Heart left ventricle (tissue), 16 donors: Measurements from ENCODE around the gene NCBP2. TPM values are rescaled to one million over a fixed set of nuclear protein-coding genes. Genes with fewer than 3 reads are reported as not detected.
"Not testable (repeated sequence)": the region's sequence is repeated elsewhere in the genome, so short reads cannot be mapped to it uniquely, and the experiment has no call there.

ENCODE experiments used
- ATAC-seq, 4 donors: fragments of 200-7000 bp; cut with Tn5 transposase; one replicate each; pipeline ENCODE4 v1.9.1; 2020 to 2022; ENCODE audit warnings: moderate library complexity in 4 of 4, mild to moderate bottlenecking in 3 of 4, moderate number of reproducible peaks in 1 of 4
- DNase-seq, 5 donors: peaks; one replicate each; pipeline ENCODE4 v3.0.0-alpha.2; 2020
- H3K27ac ChIP-seq, 12 donors: fragments of 200-600 bp; sonication (generic) in 4 of 12; one replicate each; pipeline versions ENCODE4 v1.5.0 to v1.8.0; 2016 to 2022; ENCODE audit warnings: mild to moderate bottlenecking in 2 of 12
- H3K27me3 ChIP-seq, 9 donors: fragments of 200-600 bp; sonication (generic) in 2 of 9; one replicate each; pipeline versions ENCODE4 v1.5.1 to v1.8.0; 2016 to 2022; ENCODE audit warnings: mild to moderate bottlenecking in 3 of 9
- H3K36me3 ChIP-seq, 9 donors: fragments of 200-600 bp; sonication (generic) in 2 of 9; one replicate each; pipeline versions ENCODE4 v1.5.0 to v1.8.0; 2018 to 2022; ENCODE audit warnings: mild to moderate bottlenecking in 2 of 9
- H3K4me1 ChIP-seq, 12 donors: fragments of 200-600 bp; sonication (generic) in 4 of 12; one replicate each; pipeline versions ENCODE4 v1.5.0 to v1.8.0; 2016 to 2022; ENCODE audit warnings: mild to moderate bottlenecking in 3 of 12
- H3K4me3 ChIP-seq, 12 donors: fragments of 200-600 bp; sonication (generic) in 4 of 12; one replicate each; pipeline versions ENCODE4 v1.5.0 to v1.8.0; 2017 to 2022; ENCODE audit warnings: mild to moderate bottlenecking in 9 of 12, moderate library complexity in 4 of 12
- H3K9me3 ChIP-seq, 12 donors: fragments of 200-600 bp; sonication (generic) in 4 of 12; one replicate each; pipeline versions ENCODE4 v1.5.0 to v1.8.0; 2016 to 2022; ENCODE audit warnings: mild to moderate bottlenecking in 1 of 12
- CTCF ChIP-seq, 12 donors: fragments of 200-600 bp; sonication (generic) in 4 of 12; IDR thresholded peaks; one replicate each; pipeline versions ENCODE4 v1.5.0 to v1.8.0; 2018 to 2022; ENCODE audit warnings: antibody characterized with exemption in 12 of 12, mild to moderate bottlenecking in 5 of 12
- POLR2A ChIP-seq, 2 donors: fragments of 450-650 bp; IDR thresholded peaks; one replicate each; pipeline ENCODE4 v1.6.1; 2017; ENCODE audit warnings: antibody characterized with exemption in 2 of 2, mild to moderate bottlenecking in 2 of 2, moderate library complexity in 2 of 2
- WGBS, 4 donors: extraction: QIAGEN DNeasy Blood & Tissue Kit in 2 of 4; methylation state at CpG; one replicate each; pipeline versions ENCODE4 v1.1.5 to v1.1.7; 2013 to 2018; 5-methylcytosine and 5-hydroxymethylcytosine counted together
- intact Hi-C, 10 donors: fragments of 100-400 bp; cut with DNase I; formaldehyde crosslinking; loops; one replicate each; pipeline versions ENCODE4 v1.11.1 to v1.14.2; 2022
- polyA plus RNA-seq, 2 donors: library from polyadenylated mRNA; stranded (reverse); fragments of 200-250 nt; gene quantifications; one replicate each; pipeline ENCODE4 v1.2.3, GENCODE V29; 2013
- total RNA-seq, 9 donors: library from RNA; depleted of rRNA in 2 of 9; stranded (reverse); fragments of >200 nt in 2 of 9; fragmentation: NEBNext Ultra II Directional in 3 of 9; extraction: Animal tissue kit (Norgen Biotek cat#: 25700) in 3 of 9; gene quantifications; one replicate each; pipeline versions ENCODE4 v1.1.0 to v1.2.4, GENCODE V29; 2016 to 2023
- donor health status: ischemic (EF 13 %, LVEDD 7.1; RV severe dilation, severe dysfunction).
- donor health status: healthy with polysubstance abuse.
- donor health status: DM: no; HTN: yes; CAD: no.
- donor health status: DM: no; HTN: no; CAD: no.
- donor health status: ischemic (EF 25% LVEDD 6.9; RV normal size, moderate dysfunction).
- donor health status: ischemic (EF 25% LVEDD 5.7; RV mildly dilated, moderate dysfunction).
- donor health status: healthy.
- donor health status: DM: yes; HTN: yes; CAD: no.
- donor health status: ischemic (EF 35%, LVEDD 5.7; RV mildly dilated, moderate dysfunction).
- donor health status: nonischemic (EF 11% LVEDD 7.7; RV severe dilation, severe dysfunction).
- donor health status: DM: yes; HTN: yes; CAD: no.
- donor health status: PGD.
- donor health status: ischemic (EF 29% LVEDD 5.4; RV normal size, mild dysfunction).
- donor health status: nonischemic (EF 23%, LVEDD 6.1; RV moderate dilation, normal function).

The NCBP2 gene
- total and polyA plus RNA-seq, 11 donors, result 20.7 to 55.5 (median 38.9) TPM

DNA sequence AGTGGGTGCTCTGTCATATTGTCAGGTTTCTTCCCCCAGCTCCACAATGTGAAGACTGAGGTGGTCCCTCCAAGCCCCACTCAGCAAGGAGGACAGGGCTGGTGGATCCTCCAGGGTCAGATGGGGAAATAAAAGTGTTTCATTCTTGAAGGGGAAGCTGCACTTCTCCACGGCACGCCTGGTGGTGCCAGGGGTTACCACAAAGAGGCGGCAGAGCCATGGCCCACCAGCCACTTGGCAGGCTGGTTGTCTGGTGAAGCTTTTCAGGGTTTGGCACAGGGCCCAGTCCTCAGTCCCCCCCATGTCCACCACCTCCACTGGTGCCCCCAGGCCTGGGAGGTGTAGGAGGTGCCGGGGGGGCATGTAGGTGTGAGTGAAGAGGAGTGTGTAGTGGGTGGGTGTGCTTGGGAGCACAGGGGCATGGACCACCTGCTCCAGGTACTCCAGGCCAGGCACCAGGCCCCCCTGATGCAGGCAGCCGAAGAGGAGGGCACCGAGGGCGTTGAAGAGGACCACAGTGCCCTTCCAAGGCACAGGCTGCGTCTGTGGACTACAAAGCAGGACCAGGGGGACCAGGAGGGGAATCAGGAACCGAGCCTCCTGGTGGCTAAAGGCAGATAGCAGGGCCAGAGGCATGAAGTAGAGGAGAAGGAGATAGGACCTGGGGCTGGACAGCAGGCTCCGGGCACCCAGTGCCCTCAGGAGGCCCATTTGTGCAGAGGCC is 5.0 kb upstream of the NCBP2 start:
- no peak overlapping the region for H3K4me3 ChIP-seq
- no peak overlapping the region for H3K27ac ChIP-seq
- ATAC-seq, result no peak
- H3K4me1 ChIP-seq, result peaks cover 3 to 18% (median 10%) of the 10 kb centered on the region in 12 donors
- H3K27me3 ChIP-seq, result no peaks in the 10 kb centered on the region
- no peak for TF ChIP-seq POLR2A (IDR thresholded peaks at IDR 0.05)
- no peak for TF ChIP-seq CTCF (IDR thresholded peaks at IDR 0.05)
- intact Hi-C loops, result loop anchor here in 1 of 10 donors (10.0 kb wide), 1 partner anchor 212 kb away; the partner anchor contains the start of gene PAK2
- peaks cover 0 to 20% (median 8%) of the 10 kb centered on the region in 9 donors for H3K36me3 ChIP-seq
- H3K9me3 ChIP-seq, result no peaks in the 10 kb centered on the region
- no peak for DNase-seq
- 83 to 90% (median 87%) methylated on average over 10 of the region's 10 CpGs for WGBS, 4 donors

DNA sequence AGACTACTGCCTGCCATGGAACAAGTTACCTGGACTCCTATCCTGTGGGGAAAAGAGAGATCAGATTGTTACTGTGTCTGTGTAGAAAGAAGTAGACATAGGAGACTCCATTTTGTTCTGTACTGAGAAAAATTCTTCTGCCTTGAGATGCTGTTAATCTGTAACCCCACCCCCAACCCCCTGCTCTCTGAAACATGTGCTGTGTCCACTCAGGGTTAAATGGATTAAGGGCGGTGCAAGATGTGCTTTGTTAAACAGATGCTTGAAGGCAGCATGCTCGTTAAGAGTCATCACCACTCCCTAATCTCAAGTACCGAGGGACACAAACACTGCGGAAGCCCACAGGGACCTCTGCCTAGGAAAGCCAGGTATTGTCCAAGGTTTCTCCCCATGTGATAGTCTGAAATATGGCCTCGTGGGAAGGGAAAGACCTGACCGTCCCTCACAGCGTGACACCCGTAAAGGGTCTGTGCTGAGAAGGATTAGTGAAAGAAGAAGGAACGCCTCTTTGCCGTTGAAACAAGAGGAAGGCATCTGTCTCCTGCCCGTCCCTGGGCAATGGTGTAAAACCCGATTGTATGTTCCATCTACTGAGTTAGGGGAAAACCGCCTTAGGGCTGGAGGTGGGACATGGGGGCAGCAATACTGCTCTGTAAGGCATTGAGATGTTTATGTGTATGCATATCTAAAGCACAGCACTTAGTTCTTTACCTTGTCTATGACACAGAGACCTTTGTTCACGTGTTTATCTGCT is 1.9 kb upstream of the NCBP2 start:
- intact Hi-C loops, result loop anchor here in 4 of 10 donors (5.0 to 10.0 kb wide), 2 partner anchors 77 to 209 kb away; partner anchors contain the start of genes SENP5 (in 3 of the 4) and PAK2 (in 1 of the 4)
- H3K36me3 ChIP-seq, result peaks cover 0 to 25% (median 10%) of the 10 kb centered on the region in 9 donors
- H3K4me1 ChIP-seq, result peaks cover 4 to 38% (median 22%) of the 10 kb centered on the region in 12 donors
- not testable (repeated sequence) for H3K9me3 ChIP-seq, ATAC-seq, H3K27ac ChIP-seq, H3K27me3 ChIP-seq, DNase-seq
- 70 to 76% (median 73%) methylated on average over 14 of the region's 14 CpGs for WGBS, 4 donors
- peak overlapping the region in 3 of 12 donors; percentile 70 to 95 (median 92) for H3K4me3 ChIP-seq

GRCh38 chr3:196942915-196943277 is 568 bp upstream of the NCBP2 start:
- peak overlapping the region; percentile 70 to 100 (median 96) for H3K4me3 ChIP-seq
- H3K9me3 ChIP-seq, result no peaks in the 10 kb centered on the region
- intact Hi-C loops, result loop anchor here in 6 of 10 donors (1.0 to 10.0 kb wide), 5 partner anchors 26 to 208 kb away; partner anchors contain the start of genes SENP5 (in 6 of the 6), PIGZ (in 2 of the 6) and PAK2 (in 1 of the 6)
- H3K4me1 ChIP-seq, result peaks cover 4 to 38% (median 22%) of the 10 kb centered on the region in 12 donors
- WGBS, 4 donors, result 0% methylated on average over 2 to 25 of the region's 25 CpGs
- peak overlapping the region; percentile 63 to 98 (median 91) for H3K27ac ChIP-seq
- ATAC-seq (peak in 1 of 4 donors; percentile 11), DNase-seq (peak in 1 of 5 donors; percentile 39)
- no peak for TF ChIP-seq CTCF (IDR thresholded peaks at IDR 0.05)
- TF ChIP-seq POLR2A (IDR thresholded peaks at IDR 0.05), result no peak
- H3K27me3 ChIP-seq, result no peaks in the 10 kb centered on the region
- H3K36me3 ChIP-seq, result peaks cover 0 to 38% (median 24%) of the 10 kb centered on the region in 9 donors

DNA sequence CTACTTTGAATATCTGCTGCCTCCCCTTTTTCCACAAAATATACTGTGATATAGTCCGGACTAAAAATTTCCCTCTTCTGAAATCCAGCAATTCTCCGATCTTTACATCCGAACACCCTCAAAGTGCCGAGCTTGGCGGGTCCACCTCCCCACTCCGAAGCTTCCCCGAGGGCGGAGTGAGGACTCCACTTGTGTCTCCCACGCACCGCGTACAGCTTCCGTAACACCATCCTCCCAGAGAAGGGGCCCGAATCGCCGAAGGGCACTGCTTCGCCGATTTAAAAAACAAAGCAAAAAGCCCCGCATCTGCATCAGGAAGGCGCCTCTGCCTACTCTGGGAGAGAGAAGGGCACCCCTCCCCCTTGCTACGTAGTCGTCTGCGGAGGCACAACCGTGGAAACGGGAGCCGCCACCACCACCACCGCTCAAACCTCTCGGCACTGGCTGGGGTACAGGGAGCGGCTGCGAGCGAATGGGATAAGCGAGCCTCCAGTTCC is 551 bp downstream of the NCBP2 start:
- ATAC-seq (peak; percentile 59 to 68 (median 66)), DNase-seq (peak; percentile 32 to 64 (median 55))
- Histone ChIP-seq H3K36me3 (peaks cover 0 to 49% (median 35%) of the 10 kb centered on the region in 9 donors), H3K4me3 (peak overlapping the region; percentile 70 to 100 (median 96)), H3K9me3 (no peaks in the 10 kb centered on the region), H3K4me1 (peaks cover 4 to 38% (median 22%) of the 10 kb centered on the region in 12 donors), H3K27me3 (no peaks in the 10 kb centered on the region), H3K27ac (peak overlapping the region; percentile 60 to 98 (median 91))
- WGBS, 4 donors, result 0% methylated on average over 31 of the region's 31 CpGs
- TF ChIP-seq CTCF (IDR thresholded peaks at IDR 0.05) (no peak), POLR2A (IDR thresholded peaks at IDR 0.05) (no peak)
- intact Hi-C loops, result loop anchor here in 6 of 10 donors (1.0 to 10.0 kb wide), 5 partner anchors 27 to 207 kb away; partner anchors contain the start of genes SENP5 (in 6 of the 6), PIGZ (in 2 of the 6) and PAK2 (in 1 of the 6)
